GM12878 (cell line): ENCODE data around the gene WDR77. TPM values are rescaled to one million over a fixed set of nuclear protein-coding genes. Genes with fewer than 3 reads are reported as not detected.
A peak's percentile ranks its signal among the peaks of the same experiment; 100 is the strongest.

Experiments
- ATAC-seq: fragments of 200-7000 bp; cut with Tn5 transposase; 3 replicates; pipeline ENCODE4 v1.9.1; 2020; ENCODE audit warnings: mild to moderate bottlenecking, moderate library complexity
- BruUV-seq: library from RNA; stranded (reverse); fragments of 400-500 nt; replicated peaks from 2 replicates; lab custom pipeline; 2021; lab: Mats Ljungman, UMichigan
- CTCF ChIA-PET: fragments of 300-600 bp; sonication (Branson Sonifier 250); formaldehyde crosslinking; extraction: SDS; loops from one replicate; lab custom pipeline; 2021; ENCODE audit warnings: inconsistent platforms; lab: Yijun Ruan, JAX
- POLR2A ChIA-PET: fragments of 350-600 bp; formaldehyde crosslinking; extraction: SDS; loops from one replicate; lab custom pipeline; 2021; ENCODE audit warnings: inconsistent platforms; lab: Charles Lee
- RAD21 ChIA-PET: fragments of 300-600 bp; sonication (Branson Sonifier 250); formaldehyde crosslinking; loops from one replicate; lab custom pipeline; 2023; ENCODE audit warnings: antibody characterized with exemption; ENCODE audit not compliant: unreplicated experiment; lab: Charles Lee
- SMC1A ChIA-PET: fragments of 300-600 bp; sonication (Branson Sonifier 250); formaldehyde crosslinking; loops from one replicate; lab custom pipeline; 2023; ENCODE audit not compliant: unreplicated experiment, uncharacterized antibody; lab: Charles Lee
- DNase-seq: peaks from one replicate; pipeline ENCODE4 v3.0.0-alpha.2; 2011; ENCODE audit warnings: low read depth, low spot score
- FAIRE-seq: peaks from 3 replicates; lab custom pipeline; 2011; peaks lifted over from hg19 to GRCh38; lab: Jason Lieb, UNC
- H2AFZ ChIP-seq: 2 replicates; pipeline ENCODE4 v1.6.0; 2011; ENCODE audit warnings: low read depth, low read length, control low read depth; ENCODE audit not compliant: control insufficient read depth
- H3K27ac ChIP-seq: 2 replicates; pipeline ENCODE4 v1.5.1; 2011; ENCODE audit warnings: control low read depth; ENCODE audit not compliant: control insufficient read depth, insufficient read depth
- H3K27me3 ChIP-seq, 2 experiments: replicated peaks in 1 of 2; 2 replicates each; pipeline versions ENCODE4 v1.6.0 to v1.6.1; 2011; ENCODE audit warnings: low read length in 1 of 2; ENCODE audit not compliant: control insufficient read depth in 2 of 2, insufficient read depth in 2 of 2
- H3K36me3 ChIP-seq, 2 experiments: 2 replicates each; pipeline ENCODE4 v1.5.1; 2011; ENCODE audit warnings: low read length in 1 of 2; ENCODE audit not compliant: control insufficient read depth in 2 of 2, insufficient read depth in 2 of 2
- H3K4me1 ChIP-seq: 2 replicates; pipeline ENCODE4 v1.6.1; 2011; ENCODE audit warnings: mild to moderate bottlenecking, low read length, moderate library complexity, mixed read lengths; ENCODE audit not compliant: control insufficient read depth, insufficient read depth
- H3K4me2 ChIP-seq: 2 replicates; pipeline ENCODE4 v1.6.0; 2011; ENCODE audit warnings: control low read depth; ENCODE audit not compliant: control insufficient read depth, insufficient read depth
- H3K4me3 ChIP-seq: fragments of 200-600 bp; sonication (generic); 2 replicates; pipeline ENCODE4 v1.5.1; 2016
- H3K79me2 ChIP-seq: 2 replicates; pipeline ENCODE4 v1.6.0; 2011; ENCODE audit warnings: low read length; ENCODE audit not compliant: control insufficient read depth, insufficient read depth
- H3K9ac ChIP-seq: 2 replicates; pipeline ENCODE4 v1.8.0; 2011; ENCODE audit warnings: low read length, control low read depth, mixed read lengths; ENCODE audit not compliant: control insufficient read depth, insufficient read depth
- H3K9me3 ChIP-seq: replicated peaks from 3 replicates; pipeline ENCODE4 v1.5.1; 2011; ENCODE audit warnings: mild to moderate bottlenecking, low read length; ENCODE audit not compliant: control insufficient read depth, insufficient read depth
- H4K20me1 ChIP-seq: 2 replicates; pipeline ENCODE4 v1.6.0; 2011; ENCODE audit not compliant: control insufficient read depth, insufficient read depth
- BMI1 ChIP-seq: fragments of 450-650 bp; IDR thresholded peaks from 2 replicates; pipeline ENCODE4 v1.6.1; 2016; ENCODE audit warnings: mild to moderate bottlenecking, moderate library complexity, borderline replicate concordance
- CREM ChIP-seq: IDR thresholded peaks from 2 replicates; pipeline ENCODE4 v1.6.1; 2014; ENCODE audit warnings: antibody characterized with exemption, low read depth
- HDGF ChIP-seq: fragments of 450-650 bp; IDR thresholded peaks from 2 replicates; pipeline ENCODE4 v1.6.1; 2016; ENCODE audit warnings: antibody characterized with exemption
- IKZF2 ChIP-seq, 2 experiments: fragments of 450-650 bp; IDR thresholded peaks; 2 replicates each; pipeline ENCODE4 v1.6.1; 2017; ENCODE audit warnings: mild to moderate bottlenecking in 2 of 2, moderate library complexity in 2 of 2
- IRF4 ChIP-seq: IDR thresholded peaks from 2 replicates; pipeline ENCODE4 v1.6.1; 2011; ENCODE audit warnings: low read depth, low read length
- NRF1 ChIP-seq: conservative IDR thresholded peaks from 2 replicates; pipeline ENCODE4 v1.6.1; 2011; ENCODE audit warnings: mild to moderate bottlenecking, low read depth, low read length, improper control_type of control experiment
- SMARCA5 ChIP-seq: fragments of 450-650 bp; IDR thresholded peaks from 2 replicates; pipeline ENCODE4 v1.6.1; 2017; ENCODE audit warnings: mild to moderate bottlenecking
- TARDBP ChIP-seq: IDR thresholded peaks from 2 replicates; pipeline ENCODE4 v1.6.1; 2016; ENCODE audit warnings: borderline replicate concordance
- WGBS: methylation state at CpG from one replicate; pipeline ENCODE4 v1.1.6; 2016; ENCODE audit warnings: low lambda C conversion rate; ENCODE audit not compliant: insufficient replicate concordance, insufficient coverage; ENCODE audit errors: missing lambda C conversion rate; 5-methylcytosine and 5-hydroxymethylcytosine counted together
- in situ Hi-C: fragments of 300-500 bp; cut with MboI; formaldehyde crosslinking; loops from 9 replicates; pipeline ENCODE4 v1.14.3; 2018; ENCODE audit warnings: mixed read lengths
- intact Hi-C: fragments of 100-400 bp; cut with micrococcal nuclease; formaldehyde crosslinking; loops from one replicate; pipeline ENCODE4 v1.14.2; 2022; ENCODE audit not compliant: unreplicated experiment
- polyA plus RNA-seq, 11 experiments: library from polyadenylated mRNA; depleted of rRNA in 4 of 11; unstranded in 6 of 11; stranded (reverse) in 5 of 11; fragments of >200 nt; fragmentation: Nextera tagmentation in 4 of 11; fragmentation: Illumina TruSeq in 1 of 11; extraction: Ambion mirVana in 4 of 11; extraction: Trizol in 1 of 11; gene quantifications; 1 replicate in 1 of 11; 2 replicates in 10 of 11; pipeline versions ENCODE4 v1.2.1 to v1.2.3, GENCODE V29; 2011 to 2016; ENCODE audit warnings: inconsistent platforms in 2 of 11, missing spikeins in 2 of 11, low read depth in 1 of 11
- total RNA-seq, 4 experiments: library from RNA; depleted of rRNA in 3 of 4; stranded (reverse); fragments of >200 nt in 3 of 4; fragmentation: Illumina TruSeq in 1 of 4; extraction: Trizol in 1 of 4; gene quantifications; 2 replicates each; pipeline versions ENCODE4 v1.2.1 to v1.2.3, GENCODE V29; 2013 to 2021
- TF ChIP-seq, protein P1 (sequence below): fragments of 450-650 bp; conservative IDR thresholded peaks from 2 replicates; pipeline ENCODE4 v1.6.1; 2017; ENCODE audit warnings: mild to moderate bottlenecking, moderate library complexity
- TF ChIP-seq, protein P2 (sequence below): fragments of 450-650 bp; IDR thresholded peaks from 2 replicates; pipeline ENCODE4 v1.6.1; 2017; ENCODE audit warnings: mild to moderate bottlenecking, low read depth, inconsistent platforms; ENCODE audit not compliant: poor library complexity, severe bottlenecking
- TF ChIP-seq, protein P3 (sequence below): fragments of 450-650 bp; IDR thresholded peaks from 2 replicates; pipeline ENCODE4 v1.6.1; 2016; ENCODE audit warnings: mild to moderate bottlenecking
- TF ChIP-seq, protein P4 (sequence below): fragments of 450-650 bp; IDR thresholded peaks from 2 replicates; pipeline ENCODE4 v1.6.1; 2018; ENCODE audit warnings: mild to moderate bottlenecking, low read depth, moderate library complexity; ENCODE audit not compliant: partially characterized antibody
- TF ChIP-seq, protein P5 (sequence below): fragments of 450-650 bp; IDR thresholded peaks from 2 replicates; pipeline ENCODE4 v1.6.1; 2016; ENCODE audit warnings: mild to moderate bottlenecking

The WDR77 gene
- total and polyA plus RNA-seq, 10 of the 15 experiments (the other 5 are each of a cell fraction or from before 2014, with no cell fraction given), result 12.7 to 167 (median 67.1) TPM

DNA sequence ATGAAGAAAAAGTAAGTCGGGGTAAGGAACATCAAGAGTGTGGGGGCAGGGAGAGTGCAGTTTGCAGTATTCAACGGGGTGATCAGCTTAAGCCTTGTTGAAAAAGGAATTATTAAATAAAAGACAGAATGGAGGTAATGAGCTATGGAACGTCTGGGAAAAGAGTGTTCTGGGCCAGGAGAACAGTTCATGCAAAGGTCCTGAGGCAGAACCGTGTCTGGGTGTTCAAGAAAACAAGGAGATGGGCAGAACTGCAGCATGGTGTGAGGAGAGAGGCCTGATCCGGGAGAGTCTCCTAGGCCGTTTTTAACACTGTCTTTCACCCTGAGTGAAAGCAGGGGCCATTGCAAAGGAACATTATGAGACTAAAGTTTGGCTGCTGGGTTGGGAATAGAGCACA is 41.8 kb downstream of the WDR77 start (continued):
- TF ChIP-seq NRF1, result no peak
- TF ChIP-seq SMARCA5, result no peak
- no peak for TF ChIP-seq BMI1
- no peak for TF ChIP-seq HDGF
- TF ChIP-seq, protein P1, sequence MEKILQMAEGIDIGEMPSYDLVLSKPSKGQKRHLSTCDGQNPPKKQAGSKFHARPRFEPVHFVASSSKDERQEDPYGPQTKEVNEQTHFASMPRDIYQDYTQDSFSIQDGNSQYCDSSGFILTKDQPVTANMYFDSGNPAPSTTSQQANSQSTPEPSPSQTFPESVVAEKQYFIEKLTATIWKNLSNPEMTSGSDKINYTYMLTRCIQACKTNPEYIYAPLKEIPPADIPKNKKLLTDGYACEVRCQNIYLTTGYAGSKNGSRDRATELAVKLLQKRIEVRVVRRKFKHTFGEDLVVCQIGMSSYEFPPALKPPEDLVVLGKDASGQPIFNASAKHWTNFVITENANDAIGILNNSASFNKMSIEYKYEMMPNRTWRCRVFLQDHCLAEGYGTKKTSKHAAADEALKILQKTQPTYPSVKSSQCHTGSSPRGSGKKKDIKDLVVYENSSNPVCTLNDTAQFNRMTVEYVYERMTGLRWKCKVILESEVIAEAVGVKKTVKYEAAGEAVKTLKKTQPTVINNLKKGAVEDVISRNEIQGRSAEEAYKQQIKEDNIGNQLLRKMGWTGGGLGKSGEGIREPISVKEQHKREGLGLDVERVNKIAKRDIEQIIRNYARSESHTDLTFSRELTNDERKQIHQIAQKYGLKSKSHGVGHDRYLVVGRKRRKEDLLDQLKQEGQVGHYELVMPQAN, result no peak
- no peak for TF ChIP-seq TARDBP

DNA sequence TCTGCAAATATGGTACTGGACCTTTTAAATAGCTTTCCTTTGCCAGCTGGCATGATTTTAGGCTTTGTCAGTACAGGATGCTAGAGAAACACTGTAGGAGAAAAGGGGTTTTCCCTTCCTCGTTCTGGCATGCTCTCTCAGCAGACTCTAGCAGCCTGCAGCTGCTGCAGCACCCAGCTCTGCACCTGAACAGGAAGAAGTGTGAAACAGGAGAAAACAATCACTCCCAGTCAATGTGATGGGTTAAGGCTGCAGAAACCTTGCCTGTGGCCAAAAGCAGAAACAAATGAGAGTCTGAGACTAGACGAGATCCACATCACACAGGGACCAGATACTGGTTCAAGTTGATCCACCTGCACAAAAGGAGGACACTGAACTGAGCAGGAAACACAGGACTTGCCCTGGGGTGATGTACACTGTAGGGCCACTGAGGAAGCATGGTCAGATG is 42.7 kb downstream of the WDR77 start:
- intact Hi-C loops (loop anchor here (10.0 kb wide), 1 partner anchor 358 kb away; no protein-coding TSS in a partner anchor), in situ Hi-C loops (no loop called here)
- SMC1A ChIA-PET, result interaction anchor here (0.6 to 1.5 kb wide), 4 partner anchors 9 to 401 kb away, joined by 3 to 6 read pairs (median 4); no protein-coding TSS in a partner anchor
- peak; percentile 61 for FAIRE-seq
- H3K4me1 ChIP-seq, result peaks cover 5% of the 10 kb centered on the region
- peak; percentile 63 for DNase-seq
- H2AFZ ChIP-seq, result peak overlapping the region; percentile 59; the same call in 1 of the 2 replicates
- H3K9ac ChIP-seq, result no peak overlapping the region
- CTCF ChIA-PET, result interaction anchor here (1.2 to 1.9 kb wide), 4 partner anchors 37 to 376 kb away, joined by 3 to 8 read pairs (median 3); no protein-coding TSS in a partner anchor
- WGBS, result 4% methylated on average over 2 of the region's 2 CpGs
- POLR2A ChIA-PET, result no interaction called here
- peak; percentile 98 for ATAC-seq
- no TSS peak for BruUV-seq
- H3K4me3 ChIP-seq, result no peak overlapping the region
- H4K20me1 ChIP-seq, result no peaks in the 10 kb centered on the region
- H3K4me2 ChIP-seq, result peak overlapping the region; percentile 45
- no peaks in the 10 kb centered on the region for H3K9me3 ChIP-seq
- RAD21 ChIA-PET, result interaction anchor here (0.8 to 2.7 kb wide), 3 partner anchors 10 to 376 kb away, joined by 3 to 9 read pairs (median 4); no protein-coding TSS in a partner anchor
- H3K36me3 ChIP-seq, result no peaks in the 10 kb centered on the region
- H3K79me2 ChIP-seq, result no peaks in the 10 kb centered on the region
- no peak overlapping the region for H3K27ac ChIP-seq
- H3K27me3 ChIP-seq, result no peaks in the 10 kb centered on the region
- TF ChIP-seq, protein P2, sequence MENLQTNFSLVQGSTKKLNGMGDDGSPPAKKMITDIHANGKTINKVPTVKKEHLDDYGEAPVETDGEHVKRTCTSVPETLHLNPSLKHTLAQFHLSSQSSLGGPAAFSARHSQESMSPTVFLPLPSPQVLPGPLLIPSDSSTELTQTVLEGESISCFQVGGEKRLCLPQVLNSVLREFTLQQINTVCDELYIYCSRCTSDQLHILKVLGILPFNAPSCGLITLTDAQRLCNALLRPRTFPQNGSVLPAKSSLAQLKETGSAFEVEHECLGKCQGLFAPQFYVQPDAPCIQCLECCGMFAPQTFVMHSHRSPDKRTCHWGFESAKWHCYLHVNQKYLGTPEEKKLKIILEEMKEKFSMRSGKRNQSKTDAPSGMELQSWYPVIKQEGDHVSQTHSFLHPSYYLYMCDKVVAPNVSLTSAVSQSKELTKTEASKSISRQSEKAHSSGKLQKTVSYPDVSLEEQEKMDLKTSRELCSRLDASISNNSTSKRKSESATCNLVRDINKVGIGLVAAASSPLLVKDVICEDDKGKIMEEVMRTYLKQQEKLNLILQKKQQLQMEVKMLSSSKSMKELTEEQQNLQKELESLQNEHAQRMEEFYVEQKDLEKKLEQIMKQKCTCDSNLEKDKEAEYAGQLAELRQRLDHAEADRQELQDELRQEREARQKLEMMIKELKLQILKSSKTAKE, result peak; percentile 38
- TF ChIP-seq IKZF2 (IDR thresholded peaks at IDR 0.05), result peak in 1 of 2 experiments; percentile 32; a peak in 1 of 4 replicates
- TF ChIP-seq, protein P3, sequence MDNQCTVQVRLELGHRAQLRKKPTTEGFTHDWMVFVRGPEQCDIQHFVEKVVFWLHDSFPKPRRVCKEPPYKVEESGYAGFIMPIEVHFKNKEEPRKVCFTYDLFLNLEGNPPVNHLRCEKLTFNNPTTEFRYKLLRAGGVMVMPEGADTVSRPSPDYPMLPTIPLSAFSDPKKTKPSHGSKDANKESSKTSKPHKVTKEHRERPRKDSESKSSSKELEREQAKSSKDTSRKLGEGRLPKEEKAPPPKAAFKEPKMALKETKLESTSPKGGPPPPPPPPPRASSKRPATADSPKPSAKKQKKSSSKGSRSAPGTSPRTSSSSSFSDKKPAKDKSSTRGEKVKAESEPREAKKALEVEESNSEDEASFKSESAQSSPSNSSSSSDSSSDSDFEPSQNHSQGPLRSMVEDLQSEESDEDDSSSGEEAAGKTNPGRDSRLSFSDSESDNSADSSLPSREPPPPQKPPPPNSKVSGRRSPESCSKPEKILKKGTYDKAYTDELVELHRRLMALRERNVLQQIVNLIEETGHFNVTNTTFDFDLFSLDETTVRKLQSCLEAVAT, result peak; percentile 75
- TF ChIP-seq, protein P4, sequence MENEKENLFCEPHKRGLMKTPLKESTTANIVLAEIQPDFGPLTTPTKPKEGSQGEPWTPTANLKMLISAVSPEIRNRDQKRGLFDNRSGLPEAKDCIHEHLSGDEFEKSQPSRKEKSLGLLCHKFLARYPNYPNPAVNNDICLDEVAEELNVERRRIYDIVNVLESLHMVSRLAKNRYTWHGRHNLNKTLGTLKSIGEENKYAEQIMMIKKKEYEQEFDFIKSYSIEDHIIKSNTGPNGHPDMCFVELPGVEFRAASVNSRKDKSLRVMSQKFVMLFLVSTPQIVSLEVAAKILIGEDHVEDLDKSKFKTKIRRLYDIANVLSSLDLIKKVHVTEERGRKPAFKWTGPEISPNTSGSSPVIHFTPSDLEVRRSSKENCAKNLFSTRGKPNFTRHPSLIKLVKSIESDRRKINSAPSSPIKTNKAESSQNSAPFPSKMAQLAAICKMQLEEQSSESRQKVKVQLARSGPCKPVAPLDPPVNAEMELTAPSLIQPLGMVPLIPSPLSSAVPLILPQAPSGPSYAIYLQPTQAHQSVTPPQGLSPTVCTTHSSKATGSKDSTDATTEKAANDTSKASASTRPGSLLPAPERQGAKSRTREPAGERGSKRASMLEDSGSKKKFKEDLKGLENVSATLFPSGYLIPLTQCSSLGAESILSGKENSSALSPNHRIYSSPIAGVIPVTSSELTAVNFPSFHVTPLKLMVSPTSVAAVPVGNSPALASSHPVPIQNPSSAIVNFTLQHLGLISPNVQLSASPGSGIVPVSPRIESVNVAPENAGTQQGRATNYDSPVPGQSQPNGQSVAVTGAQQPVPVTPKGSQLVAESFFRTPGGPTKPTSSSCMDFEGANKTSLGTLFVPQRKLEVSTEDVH, result no peak
- TF ChIP-seq, protein P5, sequence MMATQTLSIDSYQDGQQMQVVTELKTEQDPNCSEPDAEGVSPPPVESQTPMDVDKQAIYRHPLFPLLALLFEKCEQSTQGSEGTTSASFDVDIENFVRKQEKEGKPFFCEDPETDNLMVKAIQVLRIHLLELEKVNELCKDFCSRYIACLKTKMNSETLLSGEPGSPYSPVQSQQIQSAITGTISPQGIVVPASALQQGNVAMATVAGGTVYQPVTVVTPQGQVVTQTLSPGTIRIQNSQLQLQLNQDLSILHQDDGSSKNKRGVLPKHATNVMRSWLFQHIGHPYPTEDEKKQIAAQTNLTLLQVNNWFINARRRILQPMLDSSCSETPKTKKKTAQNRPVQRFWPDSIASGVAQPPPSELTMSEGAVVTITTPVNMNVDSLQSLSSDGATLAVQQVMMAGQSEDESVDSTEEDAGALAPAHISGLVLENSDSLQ, result 0 out of 2 replicates have a peak, but pooled peaks have one; percentile 22
- TF ChIP-seq CREM, result peak; percentile 28; the same call in 1 of the 2 replicates
- 0 out of 2 replicates have a peak, but pooled peaks have one; percentile 36 for TF ChIP-seq IRF4
